GM18526 (cell line): ENCODE results near the gene FAM110A.

Experiments
- POLR2A ChIP-seq: IDR thresholded peaks from 3 replicates; pipeline ENCODE4 v1.6.1; 2011; ENCODE audit not compliant: insufficient read length; ENCODE audit errors: extremely low read depth

The FAM110A gene

DNA sequence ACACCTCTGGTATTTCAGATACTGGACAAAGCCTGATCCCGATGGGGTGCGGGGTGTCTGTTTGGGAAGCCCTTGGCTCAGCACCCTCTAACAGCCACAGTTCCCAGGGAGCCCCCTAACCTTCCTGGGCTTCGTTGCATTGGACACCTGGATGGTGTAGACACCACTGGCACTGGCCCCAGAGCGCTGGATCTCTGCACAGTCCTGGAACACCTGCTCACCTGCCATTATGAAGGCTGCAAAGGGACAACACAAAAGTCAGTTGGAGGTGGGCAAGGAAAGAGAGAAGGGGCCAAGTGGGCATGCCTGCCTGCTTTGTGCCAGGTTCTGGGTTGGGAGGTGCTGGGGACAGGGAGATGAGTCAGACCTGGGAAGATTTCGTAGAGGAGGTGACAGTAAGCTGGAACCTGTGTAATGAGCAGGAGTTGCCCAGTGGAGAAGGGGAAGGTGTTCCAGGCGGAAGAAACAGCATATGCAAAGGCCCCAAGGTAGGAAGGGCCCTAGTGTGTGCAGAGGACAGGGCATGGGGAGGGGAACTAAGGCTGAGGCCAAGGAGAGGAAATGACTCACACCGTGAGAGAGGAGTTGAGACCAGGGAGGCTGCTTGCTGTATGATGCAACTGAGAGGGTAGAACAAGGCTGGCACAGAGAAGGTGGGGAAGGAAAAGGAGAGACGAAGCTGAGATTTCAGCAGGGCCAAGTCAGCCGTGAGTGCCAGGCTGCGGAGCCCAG is 47.7 kb downstream of the FAM110A start:
- no peak for TF ChIP-seq POLR2A

DNA sequence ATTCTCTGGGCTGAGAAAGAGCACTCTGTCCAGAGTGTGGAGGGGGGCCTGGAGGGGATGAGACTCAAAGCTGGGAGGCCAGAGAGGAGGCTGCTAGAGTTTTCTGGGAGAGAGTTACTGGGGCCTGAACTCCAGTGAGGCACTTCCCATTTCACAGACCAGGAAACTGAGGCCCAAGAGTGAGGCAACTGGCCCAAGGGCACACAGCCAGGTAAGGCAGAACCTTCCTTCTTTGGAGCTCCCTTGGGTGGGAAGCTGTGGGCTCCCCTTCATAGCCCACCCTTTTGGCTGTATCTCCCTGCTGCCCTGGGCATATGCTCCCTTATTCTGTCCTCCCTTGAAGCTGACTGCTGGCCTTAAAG is 48.2 kb downstream of the FAM110A start:
- TF ChIP-seq POLR2A, result no peak

GRCh38 chr20:884983-885952 is 51.8 kb downstream of the FAM110A start:
- no peak for TF ChIP-seq POLR2A

GRCh38 chr20:887137-887536 is 53.6 kb downstream of the FAM110A start:
- no peak for TF ChIP-seq POLR2A

- TF ChIP-seq POLR2A, result no peak
Measured at GRCh38 chr20:888057-888456, 54.5 kb downstream of the FAM110A start.

- TF ChIP-seq POLR2A, result no peak
Measured at GRCh38 chr20:889106-889505, 55.6 kb downstream of the FAM110A start.

GRCh38 chr20:889932-890463 is 56.5 kb downstream of the FAM110A start:
- TF ChIP-seq POLR2A, result no peak

- no peak for TF ChIP-seq POLR2A
Measured at GRCh38 chr20:890666-891057, 57.1 kb downstream of the FAM110A start.

DNA sequence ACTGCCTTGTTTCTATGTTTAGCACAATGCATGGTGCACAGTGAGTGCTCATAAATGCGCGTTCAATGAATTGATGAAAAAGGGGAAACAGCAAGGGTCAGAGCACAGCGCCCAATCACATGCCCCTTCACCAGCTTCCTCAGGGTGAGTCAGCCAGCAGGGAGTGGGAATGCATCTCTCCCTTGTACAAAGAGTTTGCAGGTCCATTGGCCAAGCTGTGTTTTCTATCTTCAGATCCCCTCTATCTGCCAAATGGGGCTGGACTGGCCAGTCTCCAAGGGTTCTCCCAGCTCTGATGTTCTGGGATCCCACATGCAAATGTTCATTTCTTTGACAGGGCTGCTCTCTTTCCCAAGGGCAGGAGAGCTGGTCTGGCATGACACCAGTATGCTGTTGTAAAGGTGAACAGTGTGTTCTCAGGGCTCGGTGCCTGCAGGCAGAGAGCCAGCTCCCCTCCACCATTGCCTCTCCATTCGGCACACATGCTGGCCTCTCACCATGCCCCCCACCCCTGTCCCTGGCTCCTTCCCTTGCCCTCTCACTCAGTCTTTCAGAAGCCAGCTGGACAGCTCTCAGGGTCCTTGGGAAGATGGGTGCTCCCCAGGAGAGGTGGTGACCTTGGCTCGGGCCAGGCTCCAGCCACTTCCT is 57.7 kb downstream of the FAM110A start:
- no peak for TF ChIP-seq POLR2A

- TF ChIP-seq POLR2A, result no peak
Measured at GRCh38 chr20:891706-892080, 58.2 kb downstream of the FAM110A start.
